HG02763 (cell line): ENCODE results near the gene LMF2.

ENCODE experiments used
- ATAC-seq: cut with Tn5 transposase; IDR thresholded peaks from one replicate; pipeline ENCODE4 v1.9.1; 2021; ENCODE audit warnings: mild to moderate bottlenecking, moderate library complexity; ENCODE audit not compliant: unreplicated experiment

The LMF2 gene

GRCh38 chr22:50505276-50505775 is 2.2 kb downstream of the LMF2 start:
- ATAC-seq, result no peak

DNA sequence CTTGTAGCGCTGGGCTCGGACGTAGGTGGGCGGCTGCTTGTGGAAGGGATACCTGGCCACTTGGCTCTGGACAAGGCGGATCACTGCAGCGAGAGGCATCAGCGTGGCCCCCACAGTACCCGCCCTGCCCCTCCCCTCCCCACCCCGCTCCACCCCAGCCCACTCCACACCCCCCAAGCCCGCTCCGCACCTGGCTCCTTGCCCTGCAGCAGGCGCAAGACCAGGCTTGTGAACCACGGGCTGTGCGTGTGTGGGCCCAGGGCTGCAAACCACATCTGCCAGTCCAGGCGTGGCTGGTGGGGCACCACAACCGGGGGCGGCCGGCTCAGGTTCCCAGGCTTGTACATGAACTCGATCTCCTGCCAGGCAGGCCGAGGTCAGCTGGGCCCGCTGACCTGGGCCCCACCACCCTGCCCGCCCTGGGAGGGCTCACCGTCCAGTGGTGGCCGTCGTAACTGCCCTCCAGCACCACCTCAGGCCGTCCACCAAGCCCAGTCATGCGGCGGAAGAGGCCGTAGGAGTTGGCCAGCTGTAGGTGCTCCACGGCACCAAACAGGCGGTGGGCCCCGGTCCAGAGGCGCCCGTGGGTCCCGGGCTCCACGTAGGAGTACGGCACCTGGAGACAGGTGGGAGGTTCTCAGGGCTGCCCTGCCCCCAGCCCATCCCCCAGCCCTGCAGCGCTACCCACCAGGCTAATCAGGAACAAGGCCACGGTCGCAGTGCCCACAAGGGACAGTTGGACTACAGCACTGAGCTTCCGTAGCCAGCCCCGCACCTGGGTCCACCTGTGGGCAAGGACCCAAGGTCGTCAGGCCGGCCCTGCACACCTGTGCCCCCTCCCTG is 2.9 kb downstream of the LMF2 start:
- ATAC-seq, result no peak

DNA sequence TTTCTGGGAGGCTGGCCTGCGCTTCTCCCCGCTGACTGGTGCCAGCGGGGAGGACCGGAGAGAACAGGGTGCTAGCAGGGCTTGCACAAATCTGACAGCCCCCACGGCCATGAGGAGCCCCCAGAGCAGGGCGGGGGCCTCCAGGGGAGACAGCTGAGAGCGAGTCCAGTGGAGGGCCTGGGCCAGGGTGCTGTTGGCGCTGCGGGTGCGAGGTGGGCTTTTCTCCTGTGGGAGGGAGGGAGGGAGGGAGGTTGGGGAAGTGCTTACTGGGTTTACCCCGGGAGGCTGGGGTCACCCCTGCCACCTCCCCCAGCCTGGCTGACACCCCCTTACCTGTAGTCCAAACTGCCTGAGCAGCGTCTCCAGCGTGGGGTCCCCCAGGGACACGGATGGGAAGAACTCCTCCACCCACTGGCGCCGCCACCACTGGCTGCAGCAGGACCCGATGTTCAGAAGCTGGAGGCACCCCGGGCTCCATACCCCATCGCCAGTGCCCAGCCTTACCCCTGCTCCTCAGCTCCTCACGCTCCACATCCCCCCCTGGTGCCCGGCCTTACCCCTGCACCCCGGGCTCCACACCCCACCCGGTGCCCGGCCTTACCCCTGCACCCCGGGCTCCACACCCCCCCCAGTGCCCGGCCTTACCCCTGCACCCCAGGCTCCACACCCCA is 3.9 kb downstream of the LMF2 start:
- ATAC-seq, result no peak

DNA sequence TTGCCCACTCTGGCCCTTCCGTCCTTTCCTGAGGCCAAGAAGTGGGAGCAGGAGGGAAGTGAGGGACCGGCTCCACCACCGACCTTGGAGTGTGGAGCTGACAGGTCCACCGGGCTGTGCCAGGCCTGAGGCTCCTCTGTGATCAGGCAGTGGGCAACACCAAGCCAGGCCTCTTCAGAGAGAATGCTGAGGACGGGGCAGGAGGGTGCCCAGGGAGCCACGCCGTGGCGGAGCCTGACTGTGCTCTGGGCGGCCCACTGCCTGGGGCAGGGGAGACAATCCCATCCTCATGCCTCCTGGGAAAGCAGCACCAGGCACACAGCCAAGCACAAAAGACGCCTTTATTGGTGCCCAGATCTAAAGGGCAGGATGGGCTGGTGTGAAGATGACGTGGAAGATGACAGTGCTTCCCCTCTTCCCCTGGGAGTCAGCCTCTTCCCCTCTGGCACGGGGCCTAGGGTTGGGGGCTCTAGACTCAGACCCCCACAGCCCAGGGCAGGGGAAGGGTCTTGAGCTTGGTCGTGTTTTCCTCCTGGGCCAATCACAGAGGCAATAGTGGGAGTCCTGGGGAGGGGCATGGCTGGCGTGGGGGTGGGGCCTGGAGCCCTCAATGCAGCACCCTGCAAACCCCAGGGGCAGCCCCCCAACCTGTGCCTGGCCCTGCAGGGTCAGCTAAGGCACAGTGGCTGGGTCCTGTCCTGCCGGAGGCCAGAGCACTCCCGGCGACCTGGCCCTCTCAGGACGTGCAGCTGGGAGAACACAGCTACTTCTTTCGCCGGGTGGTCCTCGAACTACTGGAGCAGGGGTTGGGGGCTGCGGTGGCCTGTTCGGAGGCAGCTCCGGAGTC is 4.7 kb downstream of the LMF2 start:
- ATAC-seq, result no peak

DNA sequence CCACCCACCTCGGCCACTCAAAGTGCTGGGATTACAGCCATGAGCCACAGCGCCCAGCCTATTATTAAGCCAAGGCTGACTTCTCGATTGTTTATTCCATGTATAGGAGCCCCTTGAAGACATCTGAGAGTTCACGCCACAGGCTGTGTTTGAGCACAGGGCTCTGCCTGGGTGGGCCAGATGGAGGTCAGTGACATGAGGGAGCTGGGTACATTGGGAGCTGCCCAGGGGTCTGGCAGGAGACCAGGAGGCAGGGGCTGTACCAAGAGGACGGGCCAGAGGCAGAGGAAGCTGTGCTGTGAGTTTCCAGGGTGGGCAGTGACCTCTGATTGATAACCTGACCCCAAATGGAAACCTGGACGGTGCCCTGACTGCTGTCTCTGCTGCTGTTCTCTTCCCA is 5.4 kb downstream of the LMF2 start:
- ATAC-seq, result no peak

DNA sequence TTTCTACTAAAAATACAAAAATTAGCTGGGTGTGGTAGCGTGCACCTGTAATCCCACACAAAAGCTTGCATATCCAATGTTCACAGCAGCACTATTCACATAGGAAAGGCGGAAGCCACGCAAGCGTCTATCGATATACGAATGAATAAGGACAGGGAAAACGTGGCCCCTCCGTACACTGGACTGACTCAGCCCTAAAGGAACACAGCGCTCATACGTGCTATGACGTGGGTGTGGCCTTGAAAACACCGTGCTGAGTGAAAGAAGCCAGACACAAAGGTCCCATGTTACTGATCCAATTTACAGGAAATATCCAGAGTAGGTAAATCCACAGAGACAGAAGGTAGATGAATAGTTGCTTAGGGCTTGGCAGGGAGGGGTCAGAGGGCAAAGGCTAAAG is 7.0 kb downstream of the LMF2 start:
- ATAC-seq, result no peak

GRCh38 chr22:50498322-50498890 is 9.1 kb downstream of the LMF2 start:
- no peak for ATAC-seq

DNA sequence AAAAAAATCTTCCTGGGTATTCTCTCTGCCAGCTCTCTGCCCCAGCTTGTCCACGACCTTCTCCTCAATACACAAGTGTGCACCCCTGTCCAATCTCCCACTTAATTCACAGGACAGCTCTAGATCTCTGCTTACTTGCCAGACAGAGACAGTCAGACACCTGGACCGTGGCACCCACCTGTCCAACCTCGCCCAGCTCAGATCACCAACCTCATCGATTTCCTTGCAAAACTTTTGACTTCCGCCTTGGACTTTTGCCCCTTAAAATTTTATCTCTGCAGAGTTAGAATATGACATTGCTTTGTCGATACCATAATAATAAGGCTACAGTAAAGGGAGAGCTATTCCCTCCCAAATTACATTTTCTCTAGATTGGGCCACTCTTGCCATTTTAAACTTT is 10.4 kb downstream of the LMF2 start:
- no peak for ATAC-seq

DNA sequence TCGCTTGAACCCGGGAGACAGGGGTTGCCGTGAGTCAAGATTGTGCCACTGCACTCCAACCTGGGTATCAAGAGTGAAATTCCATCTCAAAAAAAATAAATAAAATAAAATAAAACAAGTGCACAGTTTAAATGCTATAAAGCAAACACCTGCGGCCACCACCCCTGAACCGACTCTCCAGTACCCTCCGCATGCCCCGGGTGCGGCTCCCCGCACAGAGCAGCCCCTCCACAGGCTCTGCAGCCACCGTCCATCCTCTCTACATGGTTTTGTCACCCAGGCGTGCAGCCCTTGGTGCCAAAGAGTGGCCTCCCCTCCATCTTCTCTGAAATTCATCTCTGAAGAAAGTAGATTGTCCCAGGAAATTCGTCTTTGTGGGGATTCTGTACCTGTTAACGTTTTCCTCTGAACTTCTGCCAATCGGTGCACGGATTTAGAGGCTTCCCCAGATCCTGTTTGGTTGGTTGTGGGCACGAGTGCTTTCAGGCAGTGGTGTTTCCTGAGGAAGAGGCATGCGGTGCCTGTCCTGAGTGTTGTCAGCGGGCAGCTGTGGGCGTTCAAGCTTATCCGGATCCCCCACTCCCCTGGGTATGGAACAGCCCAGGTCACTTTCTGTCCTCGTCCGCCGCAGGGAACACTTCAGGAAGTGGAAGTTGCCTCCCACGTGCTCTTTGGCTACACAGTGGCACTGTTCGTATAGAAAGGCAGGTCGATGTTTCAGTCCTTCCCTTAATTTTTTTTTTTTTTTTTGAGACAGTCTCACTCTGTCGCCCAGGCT is 16.8 kb downstream of the LMF2 start:
- no peak for ATAC-seq

- ATAC-seq, result no peak
Observed at GRCh38 chr22:50489363-50490243, 17.9 kb downstream of the LMF2 start.

DNA sequence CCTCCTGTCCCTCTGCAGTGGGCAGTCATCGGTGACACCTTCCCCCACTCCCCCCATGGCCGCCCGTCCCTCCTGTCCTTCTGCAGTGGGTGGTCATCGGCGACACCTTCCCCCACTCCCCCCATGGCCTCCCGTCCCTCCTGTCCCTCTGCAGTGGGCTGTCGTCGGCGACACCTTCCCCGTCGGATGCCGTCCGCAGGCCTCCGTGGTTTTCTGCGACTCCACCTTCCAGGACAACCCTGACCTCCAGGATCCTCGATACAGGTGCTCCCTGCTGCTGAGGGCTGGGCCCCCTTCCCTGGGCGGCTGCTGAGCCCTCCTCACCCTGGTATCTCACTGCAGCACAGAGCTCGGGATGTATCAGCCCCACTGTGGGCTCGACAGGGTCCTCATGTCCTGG is 18.6 kb downstream of the LMF2 start:
- ATAC-seq, result no peak

DNA sequence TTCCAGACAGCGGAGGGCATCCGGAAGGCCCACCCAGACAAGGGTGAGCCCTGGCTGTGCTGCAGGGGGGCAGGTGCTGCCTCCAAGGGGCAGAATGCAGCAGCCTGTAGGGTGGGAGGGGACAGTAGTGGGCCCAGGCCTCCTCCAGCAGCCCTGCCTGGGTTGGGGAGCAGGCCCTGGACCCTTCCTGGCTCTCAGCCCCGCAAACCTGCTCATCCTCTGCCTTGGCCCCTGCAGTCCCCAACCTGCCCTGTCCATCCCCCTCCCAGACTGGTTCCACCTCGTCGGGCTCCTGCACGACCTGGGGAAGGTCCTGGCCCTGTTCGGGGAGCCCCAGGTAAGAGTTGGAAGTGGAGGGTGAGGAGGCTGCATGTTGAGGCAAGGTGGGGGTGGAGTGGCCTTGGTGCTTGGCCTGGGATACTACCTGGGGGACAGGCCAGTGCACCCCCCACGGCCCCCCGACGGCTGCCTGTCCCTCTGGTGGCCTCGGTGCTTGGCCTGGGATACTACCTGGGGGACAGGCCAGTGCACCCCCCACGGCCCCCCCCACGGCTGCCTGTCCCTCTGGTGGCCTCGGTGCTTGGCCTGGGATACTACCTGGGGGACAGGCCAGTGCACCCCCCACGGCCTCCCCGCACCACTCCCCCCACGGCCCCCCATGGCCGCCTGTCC is 19.4 kb downstream of the LMF2 start:
- no peak for ATAC-seq

- no peak for ATAC-seq
Observed at GRCh38 chr22:50487290-50488005, 20.1 kb downstream of the LMF2 start.

- no peak for ATAC-seq
Observed at GRCh38 chr22:50486561-50487289, 20.8 kb downstream of the LMF2 start, which contains the start of gene MIOX. MIOX (plus strand) TSS chr22:50486859; CDS start chr22:50486898, 39 bp downstream.

DNA sequence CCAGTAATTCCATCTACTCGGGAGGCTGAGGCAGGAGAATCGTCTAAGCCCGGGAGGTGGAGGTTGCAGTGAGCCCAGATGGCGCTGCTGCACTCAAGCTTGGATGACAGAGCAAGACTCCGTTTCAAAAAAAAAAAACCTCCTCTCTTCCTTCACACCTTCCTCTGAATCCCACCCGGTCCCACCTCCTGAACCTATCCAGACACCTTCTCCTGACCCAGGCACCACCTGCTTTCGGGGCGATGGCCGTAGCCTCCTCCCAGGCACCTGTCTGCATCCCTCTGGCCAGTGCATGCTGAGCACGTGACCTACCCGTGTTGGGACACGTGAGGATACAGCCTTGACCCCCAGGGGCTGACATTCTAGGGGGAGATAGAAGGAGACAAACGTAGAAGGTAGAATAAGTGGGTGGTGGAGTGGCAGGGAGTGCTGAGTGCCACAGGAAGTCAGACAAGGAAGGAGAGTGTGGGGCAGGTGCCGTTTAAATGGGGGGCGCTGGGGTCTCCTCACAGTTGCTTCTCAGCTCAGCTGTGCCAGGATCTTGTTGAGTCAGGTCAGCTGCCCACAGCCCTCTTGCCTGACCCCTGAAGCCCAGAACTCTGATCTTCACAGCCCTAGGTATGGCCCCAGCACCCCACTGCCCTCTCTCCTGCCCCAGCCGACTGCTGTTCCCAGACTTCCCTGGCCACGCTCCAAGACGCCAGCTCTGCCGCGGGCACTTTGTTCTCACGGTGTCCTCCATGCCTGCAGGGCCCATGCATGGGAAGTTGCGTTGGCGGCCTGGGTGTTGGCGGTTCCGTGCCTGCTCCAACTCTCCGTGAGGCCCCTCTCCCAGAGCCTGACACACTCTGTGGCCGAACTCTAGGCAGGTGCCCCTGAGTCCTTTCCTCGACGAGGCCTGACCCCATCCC is 22.0 kb downstream of the LMF2 start:
- no peak for ATAC-seq
